Astrocyte (in vitro differentiated cells and primary cell): ENCODE measurements around the gene DISC1. TPM values are rescaled to one million over a fixed set of nuclear protein-coding genes. Genes with fewer than 3 reads are reported as not detected.

Experiments used
- DNase-seq: peaks from one replicate; pipeline ENCODE4 v3.0.0-alpha.2; 2010; ENCODE audit warnings: low read depth
- FAIRE-seq: peaks from 2 replicates; lab custom pipeline; 2011; peaks lifted over from hg19 to GRCh38; lab: Jason Lieb, UNC
- H2AFZ ChIP-seq: 2 replicates; pipeline ENCODE4 v1.6.0; 2012; ENCODE audit warnings: low read depth, low read length, inconsistent platforms
- H3K27ac ChIP-seq: 2 replicates; pipeline ENCODE4 v1.5.1; 2011; ENCODE audit warnings: low read depth, low read length, inconsistent platforms
- H3K27me3 ChIP-seq: 2 replicates; pipeline ENCODE4 v1.6.0; 2011; ENCODE audit warnings: low read length, inconsistent platforms; ENCODE audit not compliant: insufficient read depth
- H3K36me3 ChIP-seq: 2 replicates; pipeline ENCODE4 v1.5.1; 2011; ENCODE audit warnings: low read length, inconsistent platforms; ENCODE audit not compliant: insufficient read depth
- H3K4me1 ChIP-seq: 2 replicates; pipeline ENCODE4 v1.5.1; 2011; ENCODE audit warnings: low read length, inconsistent platforms; ENCODE audit not compliant: insufficient read depth
- H3K4me2 ChIP-seq: 2 replicates; pipeline ENCODE4 v1.6.0; 2012; ENCODE audit warnings: low read length, inconsistent platforms
- H3K4me3 ChIP-seq: 2 replicates; pipeline ENCODE4 v1.5.1; 2011; ENCODE audit warnings: low read depth, mild to moderate bottlenecking, low read length, inconsistent platforms; ENCODE audit not compliant: insufficient read depth
- H3K79me2 ChIP-seq: 2 replicates; pipeline ENCODE4 v1.6.0; 2012; ENCODE audit warnings: mild to moderate bottlenecking, low read length, inconsistent platforms; ENCODE audit not compliant: insufficient read depth
- H3K9ac ChIP-seq: 2 replicates; pipeline ENCODE4 v1.6.0; 2012; ENCODE audit warnings: mild to moderate bottlenecking, low read length, inconsistent platforms
- H3K9me3 ChIP-seq: 2 replicates; pipeline ENCODE4 v1.5.1; 2012; ENCODE audit warnings: low read depth, mild to moderate bottlenecking, low read length, inconsistent platforms; ENCODE audit not compliant: insufficient read depth
- H4K20me1 ChIP-seq: 2 replicates; pipeline ENCODE4 v1.6.0; 2012; ENCODE audit warnings: low read length, inconsistent platforms; ENCODE audit not compliant: insufficient read depth
- H3K27ac Mint-ChIP-seq: one replicate; pipeline ENCODE4 v1.8.0; 2021; ENCODE audit warnings: mild to moderate bottlenecking, mixed read lengths; ENCODE audit not compliant: unreplicated experiment
- H3K27me3 Mint-ChIP-seq: one replicate; pipeline ENCODE4 v1.8.0; 2021; ENCODE audit warnings: low read depth, mixed read lengths; ENCODE audit not compliant: unreplicated experiment
- H3K36me3 Mint-ChIP-seq: one replicate; pipeline ENCODE4 v1.8.0; 2021; ENCODE audit warnings: low read depth, mixed read lengths; ENCODE audit not compliant: unreplicated experiment
- H3K4me1 Mint-ChIP-seq: one replicate; pipeline ENCODE4 v1.8.0; 2021; ENCODE audit warnings: low read depth, mixed read lengths; ENCODE audit not compliant: unreplicated experiment
- H3K4me3 Mint-ChIP-seq: one replicate; pipeline ENCODE4 v1.8.0; 2021; ENCODE audit warnings: mild to moderate bottlenecking, moderate library complexity, mixed read lengths; ENCODE audit not compliant: unreplicated experiment
- H3K9me3 Mint-ChIP-seq: one replicate; pipeline ENCODE4 v1.8.0; 2021; ENCODE audit warnings: mild to moderate bottlenecking, mixed read lengths; ENCODE audit not compliant: unreplicated experiment
- EZH2 ChIP-seq: IDR thresholded peaks from 2 replicates; pipeline ENCODE4 v1.6.1; 2012; ENCODE audit warnings: mild to moderate bottlenecking, low read length, inconsistent platforms; ENCODE audit not compliant: insufficient read depth
- total RNA-seq: library from RNA; stranded (reverse); gene quantifications from 2 replicates; pipeline ENCODE4 v1.2.1, GENCODE V29; 2021
- TF ChIP-seq, protein P1 (sequence below): IDR thresholded peaks from 2 replicates; pipeline ENCODE4 v1.5.1; 2011; ENCODE audit warnings: low read depth, mild to moderate bottlenecking, inconsistent platforms, low read length, moderate library complexity; ENCODE audit not compliant: insufficient read depth

Gene DISC1
- total RNA-seq, 1 donor from 2014 or later = 9.1 TPM

DNA sequence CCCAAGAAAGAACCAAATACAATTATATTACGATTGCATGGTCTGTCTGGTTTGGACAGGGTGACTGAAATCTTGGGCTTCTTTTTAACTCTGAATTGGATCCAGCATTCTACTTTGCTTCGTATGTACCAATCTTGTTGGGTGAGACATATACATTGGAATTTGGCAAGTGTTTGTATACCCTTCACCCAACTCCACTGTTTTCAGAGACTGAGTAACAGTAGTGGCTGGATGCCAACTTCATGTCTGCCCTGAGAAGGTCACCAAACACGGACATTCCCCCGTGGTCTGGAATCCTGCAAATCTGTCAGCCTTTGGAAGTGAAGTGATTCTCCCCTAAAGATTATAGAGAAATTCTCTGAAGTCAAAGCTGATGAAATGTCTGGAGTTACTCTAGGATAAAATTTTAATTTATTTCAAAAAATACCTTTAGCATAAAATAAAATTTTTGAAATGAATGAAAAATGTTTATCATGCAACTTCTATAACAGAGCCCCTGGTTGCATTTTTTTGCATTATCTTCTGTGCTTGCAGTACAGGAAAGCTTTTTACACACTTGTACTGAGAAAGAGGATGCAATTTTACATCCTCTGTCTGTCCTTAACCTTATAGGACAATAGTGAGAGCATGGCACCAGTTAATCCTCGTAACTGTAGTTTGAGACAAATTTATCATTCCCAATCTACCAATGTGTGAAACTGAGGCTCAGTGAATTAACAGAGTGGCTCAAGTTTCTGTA, 201.8 kb downstream of the DISC1 start:
- peaks cover 32% of the 10 kb centered on the region for H3K4me1 Mint-ChIP-seq

DNA sequence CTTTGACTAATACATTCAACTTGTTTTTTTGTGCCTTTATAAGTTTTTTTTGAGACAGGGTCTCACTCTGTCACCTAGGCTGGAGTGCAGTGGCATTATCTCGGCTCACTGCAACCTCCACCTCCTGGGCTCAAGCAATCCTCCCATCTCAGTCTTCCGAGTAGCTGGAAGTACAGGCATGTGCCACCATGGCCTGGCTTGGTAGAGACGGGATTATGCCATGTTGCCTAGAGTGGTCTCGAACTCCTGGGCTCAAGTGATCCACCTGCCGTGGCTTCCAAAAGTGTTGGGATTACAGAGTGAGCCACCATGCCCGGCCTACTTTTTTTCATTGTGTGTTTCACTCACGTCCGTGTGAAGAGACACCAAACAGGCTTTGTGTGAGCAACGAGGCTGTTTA, 202.7 kb downstream of the DISC1 start:
- Histone ChIP-seq H4K20me1 (no peaks in the 10 kb centered on the region), H3K27ac (no peak overlapping the region), H3K9me3 (no peaks in the 10 kb centered on the region), H3K27me3 (no peaks in the 10 kb centered on the region), H3K79me2 (no peaks in the 10 kb centered on the region), H3K9ac (no peak overlapping the region), H2AFZ (no peak overlapping the region), H3K4me3 (no peak overlapping the region), H3K4me2 (no peak overlapping the region), H3K4me1 (peaks cover 16% of the 10 kb centered on the region), H3K36me3 (no peaks in the 10 kb centered on the region)
- Mint-ChIP-seq H3K9me3 (peaks cover 2% of the 10 kb centered on the region), H3K4me3 (no peak overlapping the region), H3K36me3 (no peaks in the 10 kb centered on the region), H3K4me1 (peaks cover 32% of the 10 kb centered on the region), H3K27me3 (no peaks in the 10 kb centered on the region), H3K27ac (peak overlapping the region; percentile 51)
- FAIRE-seq = no peak
- TF ChIP-seq, protein P1, sequence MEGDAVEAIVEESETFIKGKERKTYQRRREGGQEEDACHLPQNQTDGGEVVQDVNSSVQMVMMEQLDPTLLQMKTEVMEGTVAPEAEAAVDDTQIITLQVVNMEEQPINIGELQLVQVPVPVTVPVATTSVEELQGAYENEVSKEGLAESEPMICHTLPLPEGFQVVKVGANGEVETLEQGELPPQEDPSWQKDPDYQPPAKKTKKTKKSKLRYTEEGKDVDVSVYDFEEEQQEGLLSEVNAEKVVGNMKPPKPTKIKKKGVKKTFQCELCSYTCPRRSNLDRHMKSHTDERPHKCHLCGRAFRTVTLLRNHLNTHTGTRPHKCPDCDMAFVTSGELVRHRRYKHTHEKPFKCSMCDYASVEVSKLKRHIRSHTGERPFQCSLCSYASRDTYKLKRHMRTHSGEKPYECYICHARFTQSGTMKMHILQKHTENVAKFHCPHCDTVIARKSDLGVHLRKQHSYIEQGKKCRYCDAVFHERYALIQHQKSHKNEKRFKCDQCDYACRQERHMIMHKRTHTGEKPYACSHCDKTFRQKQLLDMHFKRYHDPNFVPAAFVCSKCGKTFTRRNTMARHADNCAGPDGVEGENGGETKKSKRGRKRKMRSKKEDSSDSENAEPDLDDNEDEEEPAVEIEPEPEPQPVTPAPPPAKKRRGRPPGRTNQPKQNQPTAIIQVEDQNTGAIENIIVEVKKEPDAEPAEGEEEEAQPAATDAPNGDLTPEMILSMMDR = no peak
- TF ChIP-seq EZH2 = no peak
- no peak for DNase-seq

More for the DNA sequence above, 201.8 kb downstream of the DISC1 start:
- peak; percentile 96 for DNase-seq
- no peaks in the 10 kb centered on the region for H3K79me2 ChIP-seq
- H3K4me2 ChIP-seq = peak overlapping the region; percentile 76
- H3K9me3 ChIP-seq = no peaks in the 10 kb centered on the region
- no peaks in the 10 kb centered on the region for H4K20me1 ChIP-seq
- H3K36me3 ChIP-seq = no peaks in the 10 kb centered on the region
- Mint-ChIP-seq H3K27ac (peak overlapping the region; percentile 90), H3K9me3 (peaks cover 2% of the 10 kb centered on the region), H3K36me3 (no peaks in the 10 kb centered on the region), H3K27me3 (no peaks in the 10 kb centered on the region), H3K4me3 (no peak overlapping the region)
- H3K9ac ChIP-seq = peak overlapping the region; percentile 68
- H3K27ac ChIP-seq = peak overlapping the region; percentile 93
- peak overlapping the region; percentile 47 for H3K4me3 ChIP-seq
- TF ChIP-seq, protein P1 = no peak
- TF ChIP-seq EZH2 = no peak
- peak; percentile 93 for FAIRE-seq
- peaks cover 16% of the 10 kb centered on the region for H3K4me1 ChIP-seq
- H3K27me3 ChIP-seq = no peaks in the 10 kb centered on the region
- H2AFZ ChIP-seq = no peak overlapping the region

DNA sequence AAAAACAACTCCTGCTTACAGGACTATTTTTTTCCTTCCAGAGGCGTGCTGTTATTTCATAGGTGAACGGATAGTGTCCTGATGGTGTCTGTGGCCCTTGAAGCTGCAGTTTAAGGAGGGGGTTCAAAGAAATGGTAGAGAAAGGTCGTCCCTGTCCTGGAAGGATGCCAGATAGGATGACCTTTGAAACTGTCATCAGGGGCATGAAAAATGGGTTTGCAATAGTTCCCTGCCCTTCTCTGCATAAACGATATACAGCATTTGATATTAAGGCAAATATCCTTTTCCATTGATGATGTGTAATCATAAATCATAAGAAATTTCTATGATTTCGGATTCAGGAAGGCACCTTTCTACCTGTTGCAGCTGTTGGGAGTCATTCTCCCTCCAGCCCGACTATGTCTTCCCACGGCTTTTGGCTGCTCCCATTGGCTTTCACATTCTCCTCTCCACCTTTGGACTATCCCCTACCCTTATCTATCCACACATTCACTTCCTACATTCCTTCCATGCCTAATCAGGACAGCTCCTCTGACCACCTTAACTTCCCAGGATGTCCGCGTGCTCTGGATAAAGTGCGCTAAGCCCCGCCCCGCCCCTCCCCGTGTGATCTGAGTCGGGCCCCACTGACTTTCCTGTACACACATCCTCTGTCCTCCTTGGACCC, 209.8 kb downstream of the DISC1 start:
- peaks cover 2% of the 10 kb centered on the region for H3K27me3 Mint-ChIP-seq
- Histone ChIP-seq H3K36me3 (no peaks in the 10 kb centered on the region), H4K20me1 (no peaks in the 10 kb centered on the region), H3K4me1 (no peaks in the 10 kb centered on the region), H3K4me2 (no peak overlapping the region), H3K4me3 (no peak overlapping the region), H3K27me3 (no peaks in the 10 kb centered on the region), H2AFZ (no peak overlapping the region), H3K79me2 (no peaks in the 10 kb centered on the region), H3K9me3 (no peaks in the 10 kb centered on the region), H3K27ac (no peak overlapping the region), H3K9ac (no peak overlapping the region)
- no peak for TF ChIP-seq EZH2
- TF ChIP-seq, protein P1 = no peak
- peaks cover 8% of the 10 kb centered on the region for H3K36me3 Mint-ChIP-seq
- peaks cover 4% of the 10 kb centered on the region for H3K9me3 Mint-ChIP-seq
- peaks cover 13% of the 10 kb centered on the region for H3K4me1 Mint-ChIP-seq
- FAIRE-seq (no peak), DNase-seq (no peak)
- no peak overlapping the region for H3K27ac Mint-ChIP-seq
- H3K4me3 Mint-ChIP-seq = no peak overlapping the region
